Skeletal muscle tissue (tissue), 4 donors: ENCODE data around the gene AFTPH. TPM values are rescaled to one million over a fixed set of nuclear protein-coding genes. Genes with fewer than 3 reads are reported as not detected.

Source experiments
- H3K27ac ChIP-seq: one replicate; pipeline ENCODE4 v1.7.0; 2013; ENCODE audit warnings: mild to moderate bottlenecking, low read depth, low read length, inconsistent platforms
- H3K27me3 ChIP-seq, 3 donors: one replicate each; pipeline ENCODE4 v1.7.0; 2013; ENCODE audit warnings: low read length in 3 of 3; ENCODE audit not compliant: control insufficient read depth in 3 of 3, insufficient read depth in 3 of 3
- H3K36me3 ChIP-seq, 3 donors: one replicate each; pipeline ENCODE4 v1.7.0; 2013; ENCODE audit warnings: low read length in 3 of 3; ENCODE audit not compliant: control insufficient read depth in 3 of 3, insufficient read depth in 3 of 3
- H3K4me1 ChIP-seq, 3 donors: one replicate each; pipeline ENCODE4 v1.7.0; 2013; ENCODE audit warnings: low read length in 3 of 3, mild to moderate bottlenecking in 3 of 3; ENCODE audit not compliant: control insufficient read depth in 3 of 3, insufficient read depth in 3 of 3
- H3K4me3 ChIP-seq, 3 donors: one replicate each; pipeline ENCODE4 v1.7.0; 2013; ENCODE audit warnings: low read length in 3 of 3
- H3K9ac ChIP-seq, 3 donors: one replicate each; pipeline ENCODE4 v1.7.0; 2013; ENCODE audit warnings: low read length in 3 of 3, mild to moderate bottlenecking in 3 of 3, moderate library complexity in 2 of 3, low read depth in 1 of 3
- H3K9me3 ChIP-seq, 3 donors: one replicate each; pipeline ENCODE4 v1.7.0; 2013; ENCODE audit warnings: low read length in 3 of 3; ENCODE audit not compliant: control insufficient read depth in 3 of 3
- total RNA-seq: library from RNA; depleted of rRNA; stranded (reverse); fragments of >200 nt; gene quantifications from one replicate; pipeline ENCODE4 v1.2.3, GENCODE V29; 2014
- donor health status: Osteomylitis.

Gene AFTPH
- total RNA-seq, 1 donor from 2014 or later, result 36.0 TPM

DNA sequence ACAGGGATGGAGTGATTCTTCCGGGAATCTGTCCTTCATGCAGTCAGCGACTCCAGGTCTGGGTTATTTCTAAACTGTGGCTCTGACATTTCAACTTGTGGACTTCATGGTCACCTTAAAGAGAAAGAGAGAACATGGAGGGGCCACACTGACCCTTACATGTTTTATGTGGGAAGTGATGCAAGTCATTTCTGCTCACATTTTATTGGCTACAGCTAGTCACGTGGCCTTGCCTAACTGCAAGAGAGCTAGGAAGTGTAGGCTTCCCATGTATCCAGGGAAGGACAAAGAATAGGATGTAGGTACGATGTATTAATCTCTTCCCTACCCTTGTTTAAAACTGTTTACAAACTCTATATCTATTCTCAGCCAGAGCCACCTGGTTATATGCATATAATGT lies 30.3 kb upstream of the AFTPH start:
- Histone ChIP-seq H3K9me3 (no peaks in the 10 kb centered on the region), H3K4me1 (peaks cover 0 to 4% (median 0%) of the 10 kb centered on the region in 3 donors), H3K4me3 (no peak overlapping the region), H3K27me3 (no peaks in the 10 kb centered on the region), H3K36me3 (no peaks in the 10 kb centered on the region), H3K9ac (no peak overlapping the region), H3K27ac (no peak overlapping the region)

DNA sequence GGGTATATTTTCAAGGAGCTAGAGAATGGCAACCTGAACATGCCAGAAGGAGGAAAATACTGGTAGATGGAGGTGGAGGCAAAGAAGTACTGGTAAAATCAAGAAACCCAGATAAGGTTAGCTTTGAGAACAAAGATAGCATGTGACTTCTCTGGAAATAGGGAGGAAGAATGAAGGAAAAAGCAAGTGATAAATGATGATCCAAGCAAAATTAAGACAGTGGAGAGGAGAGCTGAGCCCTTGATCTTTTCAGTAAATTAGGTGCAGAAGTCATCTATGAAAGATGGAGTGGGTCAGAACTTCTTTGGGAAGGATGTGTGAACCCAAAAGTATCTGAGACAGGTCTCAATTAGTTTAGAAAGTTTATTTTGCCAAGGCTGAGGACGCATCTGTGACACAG lies 25.7 kb upstream of the AFTPH start:
- H3K27ac ChIP-seq, result no peak overlapping the region
- H3K27me3 ChIP-seq, result no peaks in the 10 kb centered on the region
- no peak overlapping the region for H3K9ac ChIP-seq
- H3K36me3 ChIP-seq, result no peaks in the 10 kb centered on the region
- no peak overlapping the region for H3K4me3 ChIP-seq
- H3K4me1 ChIP-seq, result no peaks in the 10 kb centered on the region
- H3K9me3 ChIP-seq, result no peaks in the 10 kb centered on the region

- no peak overlapping the region for H3K27ac ChIP-seq
- no peaks in the 10 kb centered on the region for H3K27me3 ChIP-seq
- H3K4me1 ChIP-seq, result no peaks in the 10 kb centered on the region
- H3K4me3 ChIP-seq, result no peak overlapping the region
- H3K36me3 ChIP-seq, result no peaks in the 10 kb centered on the region
- H3K9ac ChIP-seq, result no peak overlapping the region
- no peaks in the 10 kb centered on the region for H3K9me3 ChIP-seq
These were observed 23.6 kb upstream of the AFTPH start for GRCh38 chr2:64500549-64500948.

- H3K27me3 ChIP-seq, result no peaks in the 10 kb centered on the region
- H3K36me3 ChIP-seq, result no peaks in the 10 kb centered on the region
- no peaks in the 10 kb centered on the region for H3K9me3 ChIP-seq
- H3K27ac ChIP-seq, result no peak overlapping the region
- H3K4me3 ChIP-seq, result no peak overlapping the region
- H3K4me1 ChIP-seq, result no peaks in the 10 kb centered on the region
- no peak overlapping the region for H3K9ac ChIP-seq
These were observed 22.2 kb upstream of the AFTPH start for GRCh38 chr2:64501946-64502345.

- Histone ChIP-seq H3K9me3 (no peaks in the 10 kb centered on the region), H3K9ac (no peak overlapping the region), H3K4me1 (no peaks in the 10 kb centered on the region), H3K4me3 (no peak overlapping the region), H3K27ac (no peak overlapping the region), H3K36me3 (no peaks in the 10 kb centered on the region), H3K27me3 (no peaks in the 10 kb centered on the region)
These were observed 21.3 kb upstream of the AFTPH start for GRCh38 chr2:64502860-64503259.

DNA sequence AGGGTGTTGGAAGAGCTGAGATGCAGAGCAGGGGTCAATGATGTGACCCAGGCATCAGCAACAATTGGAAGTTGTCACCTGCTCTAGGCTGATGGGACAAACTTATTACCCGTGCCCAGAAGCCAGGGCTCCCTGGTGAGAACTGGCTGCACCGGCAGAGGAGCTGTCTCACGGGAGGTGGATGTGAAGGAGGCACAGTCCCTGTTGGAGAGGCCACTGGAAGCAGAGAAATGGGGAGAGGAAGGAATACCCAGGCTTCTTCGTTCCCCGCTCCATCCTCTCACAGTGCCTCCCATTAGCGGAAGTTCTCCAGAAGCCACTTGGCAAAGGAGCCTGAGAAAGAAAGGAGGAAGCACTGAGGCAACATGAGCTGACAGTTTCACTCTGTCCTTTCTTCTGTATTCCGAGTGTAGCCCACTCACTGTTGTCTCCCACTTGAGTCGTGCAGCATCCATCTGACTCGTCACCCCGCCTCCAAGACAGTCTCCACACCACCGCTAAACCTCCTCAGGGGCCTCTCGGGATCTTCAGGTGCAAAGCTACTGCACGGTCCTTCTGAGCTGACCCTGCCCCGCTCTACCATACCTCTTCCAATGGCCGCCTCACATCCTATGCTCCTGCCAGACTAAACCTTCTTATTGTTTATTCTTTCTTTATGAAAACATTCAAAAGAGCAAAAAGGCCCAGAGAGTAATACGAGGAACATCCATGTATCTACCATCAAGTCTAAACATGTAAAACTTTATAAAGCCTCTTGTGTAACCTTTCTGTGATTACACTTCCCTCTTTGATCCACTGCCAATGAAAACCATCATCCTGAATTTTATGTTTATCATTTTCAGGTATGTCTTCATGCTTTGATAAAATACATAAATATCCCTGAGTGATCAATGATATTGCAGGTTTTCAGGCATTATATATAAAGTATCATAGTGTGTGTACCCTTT lies 19.1 kb upstream of the AFTPH start:
- Histone ChIP-seq H3K9ac (no peak overlapping the region), H3K4me1 (no peaks in the 10 kb centered on the region), H3K27me3 (no peaks in the 10 kb centered on the region), H3K9me3 (no peaks in the 10 kb centered on the region), H3K36me3 (no peaks in the 10 kb centered on the region), H3K27ac (no peak overlapping the region), H3K4me3 (no peak overlapping the region)

DNA sequence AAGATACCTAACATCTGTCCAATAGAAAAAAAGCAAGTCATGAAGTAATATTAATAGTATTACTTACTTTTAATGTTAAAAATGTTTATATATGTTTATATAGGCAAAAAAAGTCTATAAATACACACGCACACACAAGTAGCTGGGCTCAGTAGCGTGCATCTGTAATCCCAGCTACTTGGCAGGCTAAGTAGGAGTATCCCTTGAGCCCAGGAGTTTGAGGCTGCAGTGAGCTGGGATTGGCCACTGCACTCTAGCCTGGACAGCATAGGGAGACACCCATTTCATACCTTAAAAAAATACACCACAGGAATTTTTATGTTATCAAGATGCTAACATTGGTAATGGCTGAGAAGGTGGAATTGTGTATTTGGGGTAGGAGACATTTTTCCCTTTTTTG lies 17.4 kb upstream of the AFTPH start:
- no peak overlapping the region for H3K9ac ChIP-seq
- no peak overlapping the region for H3K4me3 ChIP-seq
- H3K9me3 ChIP-seq, result no peaks in the 10 kb centered on the region
- H3K4me1 ChIP-seq, result no peaks in the 10 kb centered on the region
- no peaks in the 10 kb centered on the region for H3K27me3 ChIP-seq
- no peak overlapping the region for H3K27ac ChIP-seq
- no peaks in the 10 kb centered on the region for H3K36me3 ChIP-seq

DNA sequence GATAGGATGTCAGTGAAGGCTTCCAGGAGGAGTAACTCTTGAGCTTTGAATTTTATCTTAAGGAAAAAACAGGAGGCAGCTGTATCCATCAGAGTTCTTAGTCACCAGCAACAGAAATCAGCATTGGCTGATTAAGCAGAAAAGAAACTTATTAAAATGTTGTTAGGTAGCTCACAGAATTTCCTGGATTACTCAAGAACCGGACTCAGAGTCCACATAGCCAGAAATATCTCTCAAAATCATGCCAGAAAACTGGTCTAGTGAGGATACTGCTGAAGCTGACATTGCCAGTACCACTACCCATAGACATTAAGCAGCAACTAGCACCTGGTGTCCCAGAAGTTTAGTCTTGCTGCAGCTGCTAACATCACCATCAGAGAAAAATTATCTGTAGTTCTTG lies 10.1 kb upstream of the AFTPH start:
- no peaks in the 10 kb centered on the region for H3K36me3 ChIP-seq
- no peak overlapping the region for H3K9ac ChIP-seq
- no peaks in the 10 kb centered on the region for H3K27me3 ChIP-seq
- no peak overlapping the region for H3K4me3 ChIP-seq
- no peaks in the 10 kb centered on the region for H3K4me1 ChIP-seq
- H3K27ac ChIP-seq, result no peak overlapping the region
- H3K9me3 ChIP-seq, result no peaks in the 10 kb centered on the region

GRCh38 chr2:64515086-64515485 lies 9.0 kb upstream of the AFTPH start:
- Histone ChIP-seq H3K27me3 (no peaks in the 10 kb centered on the region), H3K4me3 (no peak overlapping the region), H3K9ac (no peak overlapping the region), H3K27ac (no peak overlapping the region), H3K36me3 (no peaks in the 10 kb centered on the region), H3K9me3 (no peaks in the 10 kb centered on the region), H3K4me1 (no peaks in the 10 kb centered on the region)

- H3K4me1 ChIP-seq, result no peaks in the 10 kb centered on the region
- no peaks in the 10 kb centered on the region for H3K27me3 ChIP-seq
- no peaks in the 10 kb centered on the region for H3K9me3 ChIP-seq
- no peak overlapping the region for H3K9ac ChIP-seq
- no peak overlapping the region for H3K27ac ChIP-seq
- H3K4me3 ChIP-seq, result no peak overlapping the region
- H3K36me3 ChIP-seq, result no peaks in the 10 kb centered on the region
These were observed 7.2 kb upstream of the AFTPH start for GRCh38 chr2:64516651-64517510.
